CD4-positive, alpha-beta T cell treated with Interleukin-4 for 1 hour (primary cell): ENCODE results near the gene STPG4.
"Not testable (repeated sequence)": the region's sequence is repeated elsewhere in the genome, so short reads cannot be mapped to it uniquely, and the experiment has no call there.

Experiments
- DNase-seq, 2 donors: peaks; one replicate each; pipeline ENCODE4 v3.0.0-alpha.2; 2020 to 2022

The STPG4 gene

GRCh38 chr2:47124740-47125139, 30.4 kb downstream of the STPG4 start:
- not testable (repeated sequence) for DNase-seq

GRCh38 chr2:47120424-47120823, 34.7 kb downstream of the STPG4 start:
- not testable (repeated sequence) for DNase-seq

DNA sequence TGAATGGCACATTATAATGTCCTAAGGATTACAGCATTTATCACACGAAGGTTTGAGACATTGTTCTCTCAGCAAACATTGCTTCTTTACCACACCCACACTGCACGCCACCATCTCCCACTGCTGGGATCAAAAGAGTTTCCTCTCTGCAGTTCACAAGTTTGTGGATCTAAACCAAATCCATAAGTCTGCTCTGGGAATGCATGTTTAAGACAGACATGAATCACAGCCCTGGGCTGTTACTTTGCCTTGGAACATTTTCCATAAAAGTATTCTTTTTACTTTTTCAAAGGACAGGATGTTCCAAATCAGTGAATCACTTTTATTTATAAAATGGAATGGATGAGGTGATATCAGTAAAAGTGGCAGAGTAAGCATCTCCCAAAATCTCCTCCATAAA, 36.1 kb downstream of the STPG4 start:
- DNase-seq: no peak

GRCh38 chr2:47118581-47118980, 36.5 kb downstream of the STPG4 start:
- DNase-seq: no peak

DNA sequence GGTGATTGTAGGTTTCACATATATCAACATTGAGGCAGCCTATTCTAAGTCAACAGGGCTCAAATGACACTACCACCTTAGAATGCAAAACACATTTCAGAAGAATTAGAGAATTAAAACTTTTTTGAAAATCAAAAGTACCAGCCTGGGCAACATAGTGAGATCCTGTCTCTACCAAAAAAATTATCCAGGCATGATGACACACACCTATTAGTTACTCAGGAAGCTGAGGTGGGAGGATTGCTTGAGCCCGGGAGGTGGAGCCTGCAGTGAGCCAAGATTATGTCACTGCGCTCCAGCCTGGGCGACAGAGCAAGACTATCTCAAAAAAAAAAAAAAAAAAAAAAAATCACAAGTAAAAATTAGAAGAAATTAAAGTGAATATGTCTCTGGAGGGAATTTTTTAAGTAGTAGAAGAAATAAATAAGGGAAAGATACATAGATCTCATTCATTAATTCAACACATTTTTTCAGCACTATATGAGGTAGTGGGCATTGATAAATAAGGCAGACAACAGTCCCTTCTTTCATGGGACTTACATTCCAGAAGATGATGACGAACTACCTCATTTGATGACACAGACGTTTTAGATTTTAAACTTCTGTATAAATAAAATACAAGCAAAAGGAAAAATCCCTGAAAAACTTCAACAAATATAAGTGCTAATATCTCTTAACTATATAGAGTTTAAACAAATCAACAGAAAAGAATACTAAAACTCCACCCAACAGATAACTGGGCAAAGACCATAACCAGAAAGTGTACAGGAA, 42.3 kb downstream of the STPG4 start:
- DNase-seq: no peak

GRCh38 chr2:47109680-47110079, 45.4 kb downstream of the STPG4 start:
- DNase-seq: no peak

DNA sequence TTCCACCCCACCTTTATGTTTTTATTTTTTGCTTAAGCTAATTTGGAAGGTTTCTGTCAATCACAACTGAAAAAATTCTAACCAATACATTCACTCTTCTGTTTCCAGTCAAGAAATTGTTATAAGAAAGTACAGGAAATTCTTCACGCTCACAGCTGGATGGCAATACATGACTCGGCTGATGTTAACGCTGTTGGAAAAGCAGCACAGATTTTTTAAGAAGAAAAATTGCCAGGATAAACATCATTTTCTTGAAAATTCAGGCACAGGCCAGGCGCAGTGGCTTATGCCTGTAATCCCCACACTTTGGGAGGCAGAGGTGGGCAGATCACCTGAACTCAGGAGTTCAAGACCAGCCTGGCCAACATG, 46.1 kb downstream of the STPG4 start:
- DNase-seq: no peak

GRCh38 chr2:47108267-47109006, 46.7 kb downstream of the STPG4 start:
- not testable (repeated sequence) for DNase-seq

GRCh38 chr2:47107201-47107600, 47.9 kb downstream of the STPG4 start:
- DNase-seq: not testable (repeated sequence)

DNA sequence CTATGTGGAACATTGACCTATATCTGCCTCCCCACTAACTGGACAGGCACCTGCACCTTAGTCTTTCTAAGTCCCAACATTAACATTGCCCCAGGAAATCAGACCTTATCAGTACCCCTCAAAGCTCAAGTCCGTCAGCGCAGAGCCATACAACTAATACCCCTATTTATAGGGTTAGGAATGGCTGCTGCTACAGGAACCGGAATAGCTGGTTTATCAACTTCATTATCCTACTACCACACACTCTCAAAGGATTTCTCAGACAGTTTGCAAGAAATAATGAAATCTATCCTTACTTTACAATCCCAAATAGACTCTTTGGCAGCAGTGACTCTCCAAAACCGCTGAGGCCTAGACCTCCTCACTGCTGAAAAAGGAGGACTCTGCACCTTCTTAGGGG, 48.9 kb downstream of the STPG4 start:
- DNase-seq: not testable (repeated sequence)

DNA sequence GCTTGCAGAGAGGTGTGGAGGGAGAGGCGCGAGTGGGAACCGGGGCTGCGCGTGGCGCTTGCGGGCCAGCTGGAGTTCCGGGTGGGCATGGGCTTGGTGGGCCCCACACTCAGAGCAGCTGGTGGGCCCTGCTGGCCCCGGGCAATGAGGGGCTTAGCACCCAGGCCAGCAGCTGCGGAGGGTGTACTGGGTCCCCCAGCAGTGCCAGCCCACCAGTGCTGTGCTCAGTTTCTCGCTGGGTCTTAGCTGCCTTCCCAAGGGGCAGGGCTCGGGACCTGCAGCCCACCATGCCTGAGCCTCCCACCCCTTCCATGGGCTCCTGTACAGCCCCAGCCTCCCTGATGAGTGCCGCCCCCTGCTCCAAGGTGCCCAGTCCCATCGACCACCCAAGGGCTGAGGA, 55.4 kb downstream of the STPG4 start:
- DNase-seq: not testable (repeated sequence)

GRCh38 chr2:47098953-47099352, 56.2 kb downstream of the STPG4 start:
- DNase-seq: no peak

- DNase-seq: no peak
These were observed 57.5 kb downstream of the STPG4 start for GRCh38 chr2:47097563-47097962.

GRCh38 chr2:47096451-47096850, 58.7 kb downstream of the STPG4 start:
- DNase-seq: no peak

GRCh38 chr2:47095349-47096020, 59.6 kb downstream of the STPG4 start:
- no peak for DNase-seq

DNA sequence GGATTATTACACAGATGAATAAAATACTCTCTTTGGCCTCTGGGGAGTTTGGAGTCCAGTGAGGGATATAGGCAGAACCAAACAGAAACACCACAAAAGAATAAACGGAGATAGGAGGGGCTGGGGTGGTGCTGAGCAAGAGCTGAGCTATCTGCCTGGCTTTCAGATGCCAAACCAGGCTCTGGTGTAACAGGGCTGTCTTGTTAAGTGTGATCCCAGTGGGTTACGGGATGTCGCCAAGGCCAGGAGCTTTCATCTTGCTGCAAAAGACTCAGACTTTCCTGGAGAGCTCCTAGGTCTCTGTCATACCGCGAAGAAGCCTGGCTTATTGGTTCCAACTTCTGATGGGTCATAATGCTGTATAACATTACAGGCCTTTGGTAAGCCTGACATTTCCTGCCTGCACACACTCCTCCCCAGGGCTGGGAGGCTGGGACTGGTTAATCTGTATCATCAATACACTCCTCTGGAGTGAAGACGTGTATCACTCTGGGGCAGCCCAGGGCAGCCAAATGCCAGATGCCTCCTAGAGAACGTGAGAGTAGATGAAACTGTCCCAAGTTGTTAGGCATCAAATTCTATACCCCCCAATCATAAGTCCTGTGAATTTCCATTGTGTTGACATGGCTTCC, 60.5 kb downstream of the STPG4 start:
- DNase-seq: no peak

DNA sequence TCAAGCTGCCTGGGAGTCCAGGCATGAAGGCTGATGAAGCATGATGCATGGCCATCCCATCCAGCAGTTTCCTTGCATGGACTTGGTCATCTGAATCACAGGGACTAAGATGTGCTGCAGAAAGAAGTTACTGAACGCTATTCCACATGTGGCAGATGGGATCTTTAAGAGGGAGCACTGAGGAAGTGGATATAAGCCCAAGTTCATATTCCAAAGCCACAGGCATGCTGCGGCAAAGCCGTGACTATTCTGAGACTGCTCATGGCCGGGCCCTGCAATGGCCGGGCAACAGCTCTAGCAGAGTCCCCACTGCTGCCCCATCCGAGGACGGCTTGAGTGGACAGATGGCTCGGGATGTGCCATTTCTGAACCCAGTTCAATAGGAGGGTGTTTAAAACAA, 61.5 kb downstream of the STPG4 start:
- no peak for DNase-seq

GRCh38 chr2:47092465-47092864, 62.6 kb downstream of the STPG4 start:
- no peak for DNase-seq

DNA sequence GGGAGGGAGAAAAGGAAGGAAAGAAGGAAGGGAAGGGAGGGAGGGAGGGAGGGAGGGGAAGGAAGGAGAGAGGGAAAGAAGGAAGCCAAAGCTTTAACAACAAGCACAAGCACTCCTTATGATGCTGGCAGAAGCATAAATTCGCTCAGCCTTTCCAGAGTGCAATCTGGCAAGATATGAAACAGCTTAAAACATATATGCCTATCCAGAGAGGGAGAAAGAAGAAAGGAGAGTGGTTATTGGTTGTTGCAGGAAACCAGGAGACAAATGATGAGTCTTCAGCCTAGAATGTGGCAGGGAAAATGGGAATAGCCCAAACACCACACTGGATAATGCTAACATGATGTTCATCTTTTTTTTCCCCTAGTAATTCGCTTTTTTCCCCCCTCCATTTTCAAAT, 64.0 kb downstream of the STPG4 start:
- no peak for DNase-seq

- DNase-seq: no peak
These were observed 66.0 kb downstream of the STPG4 start for GRCh38 chr2:47089083-47089464.

GRCh38 chr2:47088371-47089082, 66.6 kb downstream of the STPG4 start:
- no peak for DNase-seq

DNA sequence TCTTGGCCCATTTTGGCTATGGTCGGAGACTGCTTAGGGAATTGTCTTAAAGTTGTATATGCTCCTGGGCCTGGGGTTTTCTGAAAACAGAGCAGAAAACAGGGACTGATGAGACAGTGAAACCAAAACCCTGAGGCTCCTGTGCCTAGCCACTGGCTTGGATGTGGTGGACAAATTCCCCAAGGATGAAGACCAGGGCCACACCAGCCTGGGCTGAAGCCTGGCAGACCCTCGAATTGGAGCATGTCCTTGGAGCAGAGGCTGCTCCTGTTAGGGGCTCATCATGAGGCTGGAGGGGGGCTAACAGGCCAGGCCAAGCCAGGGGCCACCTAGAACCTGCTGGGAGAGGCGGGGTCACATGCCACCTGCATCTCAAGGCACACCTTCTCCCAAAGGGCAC, 68.1 kb downstream of the STPG4 start:
- DNase-seq: no peak

- DNase-seq: no peak
These were observed 68.5 kb downstream of the STPG4 start for GRCh38 chr2:47086571-47086970.
